Neural cell (in vitro differentiated cells): ENCODE data around the gene ADAMTS6. TPM values are rescaled to one million over a fixed set of nuclear protein-coding genes. Genes with fewer than 3 reads are reported as not detected.

ENCODE experiments used
- H2AFZ ChIP-seq: fragments of 200-600, 300-800 bp; sonication (generic), shearing (Covaris generic); 2 replicates; pipeline ENCODE4 v1.6.0; 2014; ENCODE audit warnings: low read depth, mild to moderate bottlenecking, antibody characterized with exemption, low read length, moderate library complexity
- H3F3A ChIP-seq: fragments of 200-600 bp; shearing (Covaris generic); 2 replicates; pipeline ENCODE4 v1.6.1; 2016; ENCODE audit warnings: mild to moderate bottlenecking, moderate library complexity, mixed read lengths, antibody characterized with exemption, low read length; ENCODE audit not compliant: insufficient read depth, poor library complexity, severe bottlenecking
- H3K27ac ChIP-seq: fragments of 200-600, 300-800 bp; sonication (generic), shearing (Covaris generic); 2 replicates; pipeline ENCODE4 v1.5.1; 2014; ENCODE audit warnings: mild to moderate bottlenecking, low read length, moderate library complexity
- H3K27me3 ChIP-seq: fragments of 300-800, 200-600 bp; sonication (generic), shearing (Covaris generic); 2 replicates; pipeline ENCODE4 v1.6.0; 2014; ENCODE audit warnings: mild to moderate bottlenecking, low read depth, low read length, moderate library complexity; ENCODE audit not compliant: insufficient read depth
- H3K36me3 ChIP-seq: fragments of 300-800, 200-600 bp; sonication (generic), shearing (Covaris generic); 2 replicates; pipeline ENCODE4 v1.5.1; 2014; ENCODE audit warnings: mild to moderate bottlenecking, antibody characterized with exemption, low read length, moderate library complexity; ENCODE audit not compliant: insufficient read depth
- H3K4me2 ChIP-seq: fragments of 300-800, 200-600 bp; sonication (generic), shearing (Covaris generic); 2 replicates; pipeline ENCODE4 v1.6.0; 2014; ENCODE audit warnings: mild to moderate bottlenecking, low read length
- H3K4me3 ChIP-seq: fragments of 300-800, 200-600 bp; sonication (generic), shearing (Covaris generic); 2 replicates; pipeline ENCODE4 v1.5.1; 2014; ENCODE audit warnings: mild to moderate bottlenecking, low read length, moderate library complexity
- H3K79me2 ChIP-seq: fragments of 200-600 bp; shearing (Covaris generic); replicated peaks from 2 replicates; pipeline ENCODE4 v1.6.0; 2014; ENCODE audit warnings: mild to moderate bottlenecking, low read length, moderate library complexity; ENCODE audit not compliant: insufficient read depth
- H3K9ac ChIP-seq: fragments of 300-800, 200-600 bp; sonication (generic), shearing (Covaris generic); 2 replicates; pipeline ENCODE4 v1.6.1; 2016; ENCODE audit warnings: mild to moderate bottlenecking, low read length, mixed read lengths
- H3K9me2 ChIP-seq: fragments of 200-600 bp; shearing (Covaris generic); 2 replicates; pipeline ENCODE4 v1.6.1; 2016; ENCODE audit warnings: mild to moderate bottlenecking, low read length, mixed read lengths; ENCODE audit not compliant: insufficient read depth
- H3K9me3 ChIP-seq: fragments of 200-600, 300-800 bp; sonication (generic), shearing (Covaris generic); 2 replicates; pipeline ENCODE4 v1.6.1; 2016; ENCODE audit warnings: mild to moderate bottlenecking, mixed run types, low read length, moderate library complexity, mixed read lengths
- H4K20me1 ChIP-seq: fragments of 200-600 bp; shearing (Covaris generic); 2 replicates; pipeline ENCODE4 v1.6.1; 2016; ENCODE audit warnings: mild to moderate bottlenecking, mixed run types; ENCODE audit not compliant: insufficient read depth
- EP300 ChIP-seq: fragments of 450-650 bp; conservative IDR thresholded peaks from 2 replicates; pipeline ENCODE4 v1.6.1; 2014; ENCODE audit warnings: antibody characterized with exemption, mild to moderate bottlenecking, moderate library complexity; ENCODE audit not compliant: poor library complexity, severe bottlenecking
- EZH2 ChIP-seq: fragments of 200-600, 300-800 bp; shearing (Covaris generic), sonication (generic); IDR thresholded peaks from 2 replicates; pipeline ENCODE4 v1.6.1; 2014; ENCODE audit warnings: antibody characterized with exemption, low read length, borderline replicate concordance, mild to moderate bottlenecking; ENCODE audit not compliant: insufficient read depth, poor library complexity, severe bottlenecking
- MXI1 ChIP-seq: fragments of 450-650 bp; conservative IDR thresholded peaks from 2 replicates; pipeline ENCODE4 v1.6.1; 2014; ENCODE audit warnings: antibody characterized with exemption, mild to moderate bottlenecking; ENCODE audit not compliant: poor library complexity, severe bottlenecking
- POLR2AphosphoS5 ChIP-seq: IDR thresholded peaks from 2 replicates; pipeline ENCODE4 v1.6.1; 2012
- RAD21 ChIP-seq: fragments of 450-650 bp; conservative IDR thresholded peaks from 2 replicates; pipeline ENCODE4 v1.6.1; 2014; ENCODE audit warnings: antibody characterized with exemption, mild to moderate bottlenecking, moderate library complexity
- SMC3 ChIP-seq: fragments of 450-650 bp; conservative IDR thresholded peaks from 2 replicates; pipeline ENCODE4 v1.6.1; 2014; ENCODE audit warnings: antibody characterized with exemption, mild to moderate bottlenecking, moderate library complexity; ENCODE audit not compliant: poor library complexity
- TAF1 ChIP-seq: IDR thresholded peaks from 2 replicates; pipeline ENCODE4 v1.6.1; 2012; ENCODE audit warnings: low read depth
- polyA plus RNA-seq: library from polyadenylated mRNA; depleted of rRNA; stranded (reverse); fragments of >200 nt; gene quantifications from 2 replicates; pipeline ENCODE4 v1.2.3, GENCODE V29; 2014
- TF ChIP-seq, protein P1 (sequence below): IDR thresholded peaks from 2 replicates; pipeline ENCODE4 v1.6.1; 2012; ENCODE audit warnings: borderline replicate concordance
- TF ChIP-seq, protein P2 (sequence below): fragments of 450-650 bp; IDR thresholded peaks from 2 replicates; pipeline ENCODE4 v1.5.1; 2014; ENCODE audit warnings: antibody characterized with exemption, mild to moderate bottlenecking, moderate library complexity; ENCODE audit not compliant: poor library complexity, severe bottlenecking

Gene ADAMTS6
- polyA plus RNA-seq, 1 donor from 2014 or later, result 0.58 TPM

DNA sequence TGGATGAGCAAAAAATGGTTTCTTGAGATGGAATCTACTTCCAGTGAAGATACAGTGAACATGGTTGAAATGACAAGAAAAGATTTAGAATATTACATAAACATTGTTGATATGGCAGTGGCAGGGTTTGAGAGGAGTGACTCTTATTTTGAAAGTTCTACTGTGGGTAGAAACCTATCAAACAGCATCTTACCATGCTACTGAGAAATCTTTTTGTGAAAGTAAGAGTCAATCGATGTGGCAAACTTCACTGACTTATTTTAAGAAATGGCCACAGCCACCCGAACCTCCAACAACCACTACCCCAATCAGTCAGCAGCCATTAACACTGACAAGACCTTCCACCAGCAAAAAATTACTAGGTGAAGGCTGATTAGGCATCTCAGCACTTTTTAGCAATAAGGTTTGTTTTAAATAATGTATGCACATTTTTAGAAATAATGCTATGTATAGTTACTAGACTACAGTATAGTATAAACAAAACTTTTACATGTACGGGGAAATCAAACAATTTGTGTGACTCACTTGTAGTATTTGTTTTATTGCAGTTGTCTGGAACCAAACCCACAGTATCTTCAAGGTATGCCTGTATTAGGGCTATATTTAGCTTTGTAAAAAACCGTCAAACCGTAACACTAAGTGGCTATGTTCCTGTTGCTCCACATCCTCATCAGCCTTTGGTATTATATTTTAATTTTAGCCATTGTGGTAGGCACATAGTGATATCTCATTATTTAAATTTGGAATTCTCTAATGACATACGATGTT, 30.6 kb upstream of the ADAMTS6 start:
- Histone ChIP-seq H3F3A (no peaks in the 10 kb centered on the region), H3K9me3 (no peaks in the 10 kb centered on the region), H3K4me2 (no peak overlapping the region), H3K9me2 (no peaks in the 10 kb centered on the region), H3K27me3 (no peaks in the 10 kb centered on the region), H4K20me1 (no peaks in the 10 kb centered on the region), H3K4me3 (no peak overlapping the region), H3K79me2 (no peaks in the 10 kb centered on the region), H3K9ac (no peak overlapping the region), H2AFZ (no peak overlapping the region), H3K27ac (no peak overlapping the region), H3K36me3 (no peaks in the 10 kb centered on the region)
- TF ChIP-seq EZH2 (no peak), TAF1 (no peak), SMC3 (no peak), MXI1 (no peak), EP300 (no peak), RAD21 (no peak), POLR2AphosphoS5 (no peak)
- TF ChIP-seq, protein P1, sequence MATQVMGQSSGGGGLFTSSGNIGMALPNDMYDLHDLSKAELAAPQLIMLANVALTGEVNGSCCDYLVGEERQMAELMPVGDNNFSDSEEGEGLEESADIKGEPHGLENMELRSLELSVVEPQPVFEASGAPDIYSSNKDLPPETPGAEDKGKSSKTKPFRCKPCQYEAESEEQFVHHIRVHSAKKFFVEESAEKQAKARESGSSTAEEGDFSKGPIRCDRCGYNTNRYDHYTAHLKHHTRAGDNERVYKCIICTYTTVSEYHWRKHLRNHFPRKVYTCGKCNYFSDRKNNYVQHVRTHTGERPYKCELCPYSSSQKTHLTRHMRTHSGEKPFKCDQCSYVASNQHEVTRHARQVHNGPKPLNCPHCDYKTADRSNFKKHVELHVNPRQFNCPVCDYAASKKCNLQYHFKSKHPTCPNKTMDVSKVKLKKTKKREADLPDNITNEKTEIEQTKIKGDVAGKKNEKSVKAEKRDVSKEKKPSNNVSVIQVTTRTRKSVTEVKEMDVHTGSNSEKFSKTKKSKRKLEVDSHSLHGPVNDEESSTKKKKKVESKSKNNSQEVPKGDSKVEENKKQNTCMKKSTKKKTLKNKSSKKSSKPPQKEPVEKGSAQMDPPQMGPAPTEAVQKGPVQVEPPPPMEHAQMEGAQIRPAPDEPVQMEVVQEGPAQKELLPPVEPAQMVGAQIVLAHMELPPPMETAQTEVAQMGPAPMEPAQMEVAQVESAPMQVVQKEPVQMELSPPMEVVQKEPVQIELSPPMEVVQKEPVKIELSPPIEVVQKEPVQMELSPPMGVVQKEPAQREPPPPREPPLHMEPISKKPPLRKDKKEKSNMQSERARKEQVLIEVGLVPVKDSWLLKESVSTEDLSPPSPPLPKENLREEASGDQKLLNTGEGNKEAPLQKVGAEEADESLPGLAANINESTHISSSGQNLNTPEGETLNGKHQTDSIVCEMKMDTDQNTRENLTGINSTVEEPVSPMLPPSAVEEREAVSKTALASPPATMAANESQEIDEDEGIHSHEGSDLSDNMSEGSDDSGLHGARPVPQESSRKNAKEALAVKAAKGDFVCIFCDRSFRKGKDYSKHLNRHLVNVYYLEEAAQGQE, result no peak
- TF ChIP-seq, protein P2, sequence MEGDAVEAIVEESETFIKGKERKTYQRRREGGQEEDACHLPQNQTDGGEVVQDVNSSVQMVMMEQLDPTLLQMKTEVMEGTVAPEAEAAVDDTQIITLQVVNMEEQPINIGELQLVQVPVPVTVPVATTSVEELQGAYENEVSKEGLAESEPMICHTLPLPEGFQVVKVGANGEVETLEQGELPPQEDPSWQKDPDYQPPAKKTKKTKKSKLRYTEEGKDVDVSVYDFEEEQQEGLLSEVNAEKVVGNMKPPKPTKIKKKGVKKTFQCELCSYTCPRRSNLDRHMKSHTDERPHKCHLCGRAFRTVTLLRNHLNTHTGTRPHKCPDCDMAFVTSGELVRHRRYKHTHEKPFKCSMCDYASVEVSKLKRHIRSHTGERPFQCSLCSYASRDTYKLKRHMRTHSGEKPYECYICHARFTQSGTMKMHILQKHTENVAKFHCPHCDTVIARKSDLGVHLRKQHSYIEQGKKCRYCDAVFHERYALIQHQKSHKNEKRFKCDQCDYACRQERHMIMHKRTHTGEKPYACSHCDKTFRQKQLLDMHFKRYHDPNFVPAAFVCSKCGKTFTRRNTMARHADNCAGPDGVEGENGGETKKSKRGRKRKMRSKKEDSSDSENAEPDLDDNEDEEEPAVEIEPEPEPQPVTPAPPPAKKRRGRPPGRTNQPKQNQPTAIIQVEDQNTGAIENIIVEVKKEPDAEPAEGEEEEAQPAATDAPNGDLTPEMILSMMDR, result no peak

DNA sequence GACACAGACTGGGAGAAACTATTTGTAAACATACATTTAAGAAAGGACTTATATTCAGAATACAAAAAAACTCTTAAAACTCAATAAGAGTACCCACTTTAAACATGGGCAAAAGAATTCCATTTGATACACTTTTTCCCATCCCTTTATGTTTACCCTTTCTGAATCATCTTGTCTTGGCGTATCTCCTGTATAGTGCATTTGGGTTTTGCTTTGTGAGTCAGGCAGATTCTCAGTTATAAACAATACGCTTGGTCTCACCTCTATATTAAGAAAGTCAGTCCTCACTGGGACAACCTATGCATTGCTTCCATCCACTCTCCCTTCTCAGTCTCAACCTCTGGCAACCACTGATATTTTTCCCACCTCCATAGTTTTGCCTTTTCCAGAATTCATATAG, 27.3 kb upstream of the ADAMTS6 start:
- Histone ChIP-seq H2AFZ (no peak overlapping the region), H3K9ac (no peak overlapping the region), H3K79me2 (no peaks in the 10 kb centered on the region), H3K4me3 (no peak overlapping the region), H3K27me3 (no peaks in the 10 kb centered on the region), H3K9me3 (no peaks in the 10 kb centered on the region), H3K27ac (no peak overlapping the region), H3K4me2 (no peak overlapping the region), H3F3A (no peaks in the 10 kb centered on the region), H3K36me3 (no peaks in the 10 kb centered on the region), H4K20me1 (no peaks in the 10 kb centered on the region), H3K9me2 (no peaks in the 10 kb centered on the region)
- no peak for TF ChIP-seq EZH2
- TF ChIP-seq, protein P2, result no peak
- no peak for TF ChIP-seq TAF1
- TF ChIP-seq MXI1, result no peak
- TF ChIP-seq SMC3, result no peak
- TF ChIP-seq POLR2AphosphoS5, result no peak
- no peak for TF ChIP-seq RAD21
